Liver (tissue), 9 donors: ENCODE data around the gene CPO. TPM values are rescaled to one million over a fixed set of nuclear protein-coding genes. Genes with fewer than 3 reads are reported as not detected.

Source experiments
- DNase-seq: peaks from one replicate; pipeline ENCODE4 v3.0.0-alpha.2; 2017; ENCODE audit warnings: low spot score
- H3K27ac ChIP-seq, 2 donors: one replicate each; pipeline ENCODE4 v1.7.0; 2013; ENCODE audit warnings: inconsistent platforms in 2 of 2, low read length in 2 of 2, control low read depth in 1 of 2, low read depth in 1 of 2, mild to moderate bottlenecking in 1 of 2
- H3K27me3 ChIP-seq, 4 donors: one replicate each; pipeline versions ENCODE4 v1.6.1 to v1.7.0; 2013; ENCODE audit warnings: low read length in 3 of 4, inconsistent platforms in 1 of 4, mild to moderate bottlenecking in 1 of 4, moderate library complexity in 1 of 4; ENCODE audit not compliant: control insufficient read depth in 4 of 4, insufficient read depth in 4 of 4
- H3K36me3 ChIP-seq, 4 donors: one replicate each; pipeline versions ENCODE4 v1.6.1 to v1.7.0; 2013; ENCODE audit warnings: low read length in 3 of 4, mild to moderate bottlenecking in 3 of 4, low read depth in 1 of 4, moderate library complexity in 1 of 4; ENCODE audit not compliant: control insufficient read depth in 4 of 4, insufficient read depth in 3 of 4
- H3K4me1 ChIP-seq, 4 donors: one replicate each; pipeline versions ENCODE4 v1.6.1 to v1.7.0; 2013; ENCODE audit warnings: low read length in 3 of 4, mild to moderate bottlenecking in 3 of 4, moderate library complexity in 1 of 4; ENCODE audit not compliant: control insufficient read depth in 4 of 4, insufficient read depth in 4 of 4
- H3K4me3 ChIP-seq, 3 donors: one replicate each; pipeline versions ENCODE4 v1.6.1 to v1.7.0; 2013; ENCODE audit warnings: low read length in 3 of 3, control low read depth in 1 of 3, low read depth in 1 of 3, mild to moderate bottlenecking in 1 of 3
- H3K9ac ChIP-seq, 2 donors: one replicate each; pipeline ENCODE4 v1.7.0; 2013; ENCODE audit warnings: low read length in 2 of 2, mild to moderate bottlenecking in 2 of 2, moderate library complexity in 2 of 2, control low read depth in 1 of 2, low read depth in 1 of 2
- H3K9me3 ChIP-seq, 4 donors: one replicate each; pipeline versions ENCODE4 v1.6.1 to v1.7.0; 2013; ENCODE audit warnings: low read length in 3 of 4; ENCODE audit not compliant: control insufficient read depth in 4 of 4
- ATF3 ChIP-seq: IDR thresholded peaks from 2 replicates; pipeline ENCODE4 v1.6.1; 2016; ENCODE audit warnings: antibody characterized with exemption
- CTCF ChIP-seq: fragments of 150-350 bp; IDR thresholded peaks from 2 replicates; pipeline ENCODE4 v1.5.1; 2017; ENCODE audit warnings: improper control_type of control experiment, low read depth, low read length; ENCODE audit not compliant: missing input control
- EGR1 ChIP-seq, 2 donors: IDR thresholded peaks; 2 replicates each; pipeline ENCODE4 v1.6.1; 2016 to 2018; ENCODE audit warnings: antibody characterized with exemption in 2 of 2, low read depth in 2 of 2
- FOXA2 ChIP-seq: IDR thresholded peaks from 2 replicates; pipeline ENCODE4 v1.6.1; 2016; ENCODE audit warnings: antibody characterized with exemption
- GABPA ChIP-seq, 2 donors: IDR thresholded peaks in 1 of 2; conservative IDR thresholded peaks in 1 of 2; 2 replicates each; pipeline ENCODE4 v1.6.1; 2016; ENCODE audit warnings: antibody characterized with exemption in 2 of 2, mild to moderate bottlenecking in 1 of 2, moderate library complexity in 1 of 2
- HNF4A ChIP-seq, 2 donors: conservative IDR thresholded peaks; 2 replicates each; pipeline ENCODE4 v1.6.1; 2016; ENCODE audit warnings: antibody characterized with exemption in 2 of 2, mild to moderate bottlenecking in 2 of 2
- HNF4G ChIP-seq: IDR thresholded peaks from 2 replicates; pipeline ENCODE4 v1.6.1; 2016; ENCODE audit warnings: antibody characterized with exemption
- JUND ChIP-seq, 2 donors: IDR thresholded peaks; 2 replicates each; pipeline ENCODE4 v1.6.1; 2016; ENCODE audit warnings: antibody characterized with exemption in 2 of 2
- MAX ChIP-seq: IDR thresholded peaks from 2 replicates; pipeline ENCODE4 v1.6.1; 2016; ENCODE audit warnings: antibody characterized with exemption
- NR2F2 ChIP-seq: IDR thresholded peaks from 2 replicates; pipeline ENCODE4 v1.6.1; 2016; ENCODE audit warnings: antibody characterized with exemption
- REST ChIP-seq: IDR thresholded peaks from 2 replicates; pipeline ENCODE4 v1.6.1; 2016; ENCODE audit warnings: antibody characterized with exemption, mild to moderate bottlenecking
- RXRA ChIP-seq, 2 donors: IDR thresholded peaks; 2 replicates each; pipeline ENCODE4 v1.6.1; 2017 to 2018; ENCODE audit warnings: antibody characterized with exemption in 2 of 2, mild to moderate bottlenecking in 1 of 2
- SP1 ChIP-seq: IDR thresholded peaks from 2 replicates; pipeline ENCODE4 v1.6.1; 2018; ENCODE audit warnings: antibody characterized with exemption, mild to moderate bottlenecking
- YY1 ChIP-seq: IDR thresholded peaks from 2 replicates; pipeline ENCODE4 v1.6.1; 2016; ENCODE audit warnings: antibody characterized with exemption, mild to moderate bottlenecking
- ZBTB33 ChIP-seq: IDR thresholded peaks from 2 replicates; pipeline ENCODE4 v1.6.1; 2016; ENCODE audit warnings: antibody characterized with exemption
- WGBS: extraction: QIAGEN DNeasy Blood & Tissue Kit; methylation state at CpG from one replicate; pipeline ENCODE4 v1.1.7; 2013; 5-methylcytosine and 5-hydroxymethylcytosine counted together
- polyA plus RNA-seq, 2 donors: library from polyadenylated mRNA; stranded (reverse) in 1 of 2; unstranded in 1 of 2; fragments of 200-250 nt in 1 of 2; fragments of >200 nt in 1 of 2; fragmentation: Nextera tagmentation in 1 of 2; extraction: Ambion mirVana in 1 of 2; gene quantifications; one replicate each; pipeline versions ENCODE4 v1.2.1 to v1.2.3, GENCODE V29; 2013 to 2015
- total RNA-seq, 2 donors: library from RNA; depleted of rRNA; stranded (reverse); fragments of >200 nt; gene quantifications; one replicate each; pipeline ENCODE4 v1.2.3, GENCODE V29; 2014
- donor health status: healthy.
- donor health status: healthy.
- donor health status: healthy.
- donor health status: healthy.
- donor health status: healthy.

Gene CPO
- total and polyA plus RNA-seq, 4 donors = 0.07 to 0.31 (median 0.25) TPM; not detected in 1

DNA sequence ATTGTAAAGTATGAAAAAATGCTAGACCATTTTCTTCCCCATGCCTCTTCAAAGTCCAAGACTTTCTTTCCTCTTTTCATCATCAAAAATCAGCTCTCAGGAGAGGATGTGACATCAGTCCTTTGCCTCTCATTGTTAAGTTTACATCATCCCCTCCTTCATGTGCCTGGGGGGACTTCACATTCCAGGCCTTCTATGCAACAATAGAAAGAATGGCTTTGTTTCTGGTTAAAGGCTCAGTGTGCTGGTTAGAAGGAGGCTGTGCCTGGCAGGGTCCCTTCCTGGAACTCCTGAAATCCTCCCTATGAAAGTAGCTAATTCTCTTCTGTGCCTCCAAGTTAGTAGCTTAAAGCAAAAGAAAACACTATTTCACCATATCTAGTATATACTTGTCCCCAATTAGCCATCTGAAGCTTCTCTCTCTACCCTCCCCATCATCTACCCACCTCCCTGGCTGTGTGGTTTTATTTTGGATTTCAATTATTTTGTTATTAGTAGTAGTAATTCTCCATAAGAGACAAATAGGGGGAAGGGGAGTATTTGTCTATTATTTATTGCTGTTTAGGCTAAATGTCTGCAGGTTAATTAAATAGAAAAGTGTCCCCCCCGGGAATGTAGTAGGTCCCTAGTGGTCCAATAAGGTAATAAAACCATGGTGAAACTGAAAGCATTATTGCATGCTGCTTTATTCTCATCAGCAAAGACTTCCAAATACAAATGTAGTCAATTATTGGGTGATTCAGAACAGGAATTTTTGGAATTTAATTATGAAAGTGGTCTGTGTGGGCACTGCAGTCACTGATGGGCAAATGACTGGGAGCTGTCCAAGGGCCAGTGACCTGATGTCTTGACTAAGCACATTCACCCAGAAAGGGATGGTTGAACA is 69.0 kb downstream of the CPO start:
- H3K4me1 ChIP-seq = no peaks in the 10 kb centered on the region
- no peak for DNase-seq
- H3K27me3 ChIP-seq = peaks cover 0 to under 1% (median 0%) of the 10 kb centered on the region in 4 donors
- WGBS = 49% methylated on average over 1 of the region's 1 CpG
- no peak overlapping the region for H3K9ac ChIP-seq
- H3K36me3 ChIP-seq = no peaks in the 10 kb centered on the region
- no peak overlapping the region for H3K4me3 ChIP-seq
- no peak for TF ChIP-seq GABPA (IDR thresholded peaks at IDR 0.05 in 1 of 2, conservative IDR thresholded peaks at IDR 0.05 in 1 of 2)
- TF ChIP-seq NR2F2 = no peak
- no peak for TF ChIP-seq MAX
- TF ChIP-seq HNF4A (conservative IDR thresholded peaks at IDR 0.05) = no peak
- no peak for TF ChIP-seq CTCF
- TF ChIP-seq SP1 = no peak
- no peak for TF ChIP-seq YY1
- TF ChIP-seq EGR1 (IDR thresholded peaks at IDR 0.05; ENCODE audit: low read depth in 2 of 2) = no peak
- no peak for TF ChIP-seq HNF4G
- no peak for TF ChIP-seq FOXA2
- no peak for TF ChIP-seq JUND (IDR thresholded peaks at IDR 0.05)
- no peak for TF ChIP-seq REST
- no peak for TF ChIP-seq RXRA (IDR thresholded peaks at IDR 0.05)
- TF ChIP-seq ATF3 = no peak
- no peak for TF ChIP-seq ZBTB33
- no peak overlapping the region for H3K27ac ChIP-seq
- no peaks in the 10 kb centered on the region for H3K9me3 ChIP-seq
